ENCODE results near the gene NOTUM. TPM values are rescaled to one million over a fixed set of nuclear protein-coding genes. Genes with fewer than 3 reads are reported as not detected.

NOTUM gene
- total and polyA plus RNA-seq, 2 experiments from 2014 or later: 4.2 to 7.4 TPM

DNA sequence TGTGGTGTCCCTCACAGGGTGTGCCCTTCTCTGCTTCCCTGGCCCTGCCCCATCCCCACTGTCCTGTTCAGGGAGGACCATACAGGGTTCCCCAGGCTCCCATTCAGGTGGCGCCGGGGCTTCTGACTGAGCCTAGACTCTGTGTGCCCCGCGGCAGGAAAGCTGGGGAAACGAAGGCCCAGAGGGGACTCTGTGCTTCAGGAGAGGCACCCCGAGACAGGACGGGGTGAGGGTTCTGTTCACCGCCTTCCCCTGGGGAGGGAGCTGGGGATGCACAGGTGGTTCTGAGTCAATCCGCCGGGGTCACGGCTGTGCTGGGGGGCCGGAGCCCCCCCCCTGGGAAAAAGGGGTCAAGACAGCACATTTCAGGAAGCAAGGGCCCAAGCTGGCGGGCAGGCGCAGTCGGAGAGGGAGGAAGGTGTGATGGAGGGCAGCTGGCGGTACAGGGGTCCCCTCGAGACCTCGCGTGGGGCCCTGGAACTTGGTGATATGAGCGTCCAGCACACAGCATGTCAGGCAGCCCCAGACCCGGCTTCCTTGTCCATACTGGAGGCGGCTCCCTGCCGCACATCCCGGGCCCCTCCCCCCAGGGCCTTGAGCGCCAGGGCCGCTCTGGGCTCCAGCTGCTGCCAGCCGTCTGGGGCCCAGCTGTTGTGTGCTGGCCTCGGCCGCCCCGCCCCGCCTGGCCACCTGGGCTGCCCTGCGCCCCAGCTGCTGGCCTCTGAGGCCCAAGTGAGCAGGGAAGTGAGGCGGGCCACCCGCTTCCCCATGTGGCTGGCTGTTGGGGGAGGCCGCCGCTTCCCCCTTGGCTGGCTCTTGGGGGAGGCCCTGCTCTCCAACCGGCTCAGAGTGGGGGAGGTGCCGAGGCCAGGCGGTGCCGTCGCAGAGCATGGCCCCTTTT, 5.6 kb upstream of the NOTUM start:
- H3K36me3 ChIP-seq: no peaks in the 10 kb centered on the region
- TF ChIP-seq, protein P1, sequence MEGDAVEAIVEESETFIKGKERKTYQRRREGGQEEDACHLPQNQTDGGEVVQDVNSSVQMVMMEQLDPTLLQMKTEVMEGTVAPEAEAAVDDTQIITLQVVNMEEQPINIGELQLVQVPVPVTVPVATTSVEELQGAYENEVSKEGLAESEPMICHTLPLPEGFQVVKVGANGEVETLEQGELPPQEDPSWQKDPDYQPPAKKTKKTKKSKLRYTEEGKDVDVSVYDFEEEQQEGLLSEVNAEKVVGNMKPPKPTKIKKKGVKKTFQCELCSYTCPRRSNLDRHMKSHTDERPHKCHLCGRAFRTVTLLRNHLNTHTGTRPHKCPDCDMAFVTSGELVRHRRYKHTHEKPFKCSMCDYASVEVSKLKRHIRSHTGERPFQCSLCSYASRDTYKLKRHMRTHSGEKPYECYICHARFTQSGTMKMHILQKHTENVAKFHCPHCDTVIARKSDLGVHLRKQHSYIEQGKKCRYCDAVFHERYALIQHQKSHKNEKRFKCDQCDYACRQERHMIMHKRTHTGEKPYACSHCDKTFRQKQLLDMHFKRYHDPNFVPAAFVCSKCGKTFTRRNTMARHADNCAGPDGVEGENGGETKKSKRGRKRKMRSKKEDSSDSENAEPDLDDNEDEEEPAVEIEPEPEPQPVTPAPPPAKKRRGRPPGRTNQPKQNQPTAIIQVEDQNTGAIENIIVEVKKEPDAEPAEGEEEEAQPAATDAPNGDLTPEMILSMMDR (IDR thresholded peaks at IDR 0.05; ENCODE audit: low read depth, low read length): no peak
- no peak overlapping the region for H3K4me3 ChIP-seq
- peak; percentile 41 to 79 for DNase-seq (ENCODE audit: low read depth in 1 of 2, low spot score in 1 of 2)
- peaks cover 17% of the 10 kb centered on the region for H3K4me1 ChIP-seq (ENCODE audit: low read depth)
- peaks cover 27% of the 10 kb centered on the region for H3K27me3 ChIP-seq
- no peak overlapping the region for H3K27ac ChIP-seq
- no peaks in the 10 kb centered on the region for H3K9me3 ChIP-seq (ENCODE audit: low read depth)

DNA sequence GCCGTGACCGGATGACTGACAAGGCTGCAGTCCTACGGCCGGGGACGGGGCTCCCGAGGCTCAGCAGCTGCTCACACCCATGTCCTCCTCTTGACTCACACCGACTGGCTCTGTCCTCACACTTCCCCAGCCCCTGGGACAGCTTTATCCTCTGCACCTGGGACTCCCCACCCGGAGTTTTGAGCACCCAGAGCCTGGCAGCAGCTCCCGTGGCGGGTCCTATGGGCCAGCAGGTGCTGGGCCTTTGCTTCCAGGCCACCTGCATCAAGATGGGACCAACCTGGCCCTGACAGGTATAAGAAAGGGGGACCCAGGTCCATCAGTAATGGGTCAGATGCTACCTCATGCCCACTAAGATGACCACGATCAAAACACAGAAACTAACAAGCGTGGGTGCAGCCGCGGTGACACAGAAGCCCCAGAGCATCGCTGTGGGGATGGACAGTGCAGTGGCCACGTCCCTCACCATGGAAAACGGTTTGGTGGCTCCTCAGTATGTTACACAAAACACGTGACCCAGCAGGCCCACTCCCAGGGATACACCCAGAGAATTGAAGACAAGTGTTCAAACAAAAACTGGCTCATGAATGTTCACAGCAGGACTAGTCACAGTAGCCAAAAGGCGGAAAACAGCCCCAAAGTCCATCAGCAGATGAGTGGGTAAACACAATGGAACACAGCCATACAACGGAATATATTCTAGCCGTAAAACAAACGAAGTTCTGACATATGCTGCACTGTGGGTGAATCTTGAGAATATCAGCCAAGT, 3.3 kb upstream of the NOTUM start:
- Histone ChIP-seq H3K27me3 (peaks cover 51% of the 10 kb centered on the region), H3K27ac (no peak overlapping the region), H3K4me3 (no peak overlapping the region), H3K4me1 (ENCODE audit: low read depth) (peaks cover 17% of the 10 kb centered on the region), H3K36me3 (no peaks in the 10 kb centered on the region), H3K9me3 (ENCODE audit: low read depth) (no peaks in the 10 kb centered on the region)
- TF ChIP-seq, protein P1 (IDR thresholded peaks at IDR 0.05; ENCODE audit: low read depth, low read length): no peak
- no peak for DNase-seq (ENCODE audit: low read depth in 1 of 2, low spot score in 1 of 2)

DNA sequence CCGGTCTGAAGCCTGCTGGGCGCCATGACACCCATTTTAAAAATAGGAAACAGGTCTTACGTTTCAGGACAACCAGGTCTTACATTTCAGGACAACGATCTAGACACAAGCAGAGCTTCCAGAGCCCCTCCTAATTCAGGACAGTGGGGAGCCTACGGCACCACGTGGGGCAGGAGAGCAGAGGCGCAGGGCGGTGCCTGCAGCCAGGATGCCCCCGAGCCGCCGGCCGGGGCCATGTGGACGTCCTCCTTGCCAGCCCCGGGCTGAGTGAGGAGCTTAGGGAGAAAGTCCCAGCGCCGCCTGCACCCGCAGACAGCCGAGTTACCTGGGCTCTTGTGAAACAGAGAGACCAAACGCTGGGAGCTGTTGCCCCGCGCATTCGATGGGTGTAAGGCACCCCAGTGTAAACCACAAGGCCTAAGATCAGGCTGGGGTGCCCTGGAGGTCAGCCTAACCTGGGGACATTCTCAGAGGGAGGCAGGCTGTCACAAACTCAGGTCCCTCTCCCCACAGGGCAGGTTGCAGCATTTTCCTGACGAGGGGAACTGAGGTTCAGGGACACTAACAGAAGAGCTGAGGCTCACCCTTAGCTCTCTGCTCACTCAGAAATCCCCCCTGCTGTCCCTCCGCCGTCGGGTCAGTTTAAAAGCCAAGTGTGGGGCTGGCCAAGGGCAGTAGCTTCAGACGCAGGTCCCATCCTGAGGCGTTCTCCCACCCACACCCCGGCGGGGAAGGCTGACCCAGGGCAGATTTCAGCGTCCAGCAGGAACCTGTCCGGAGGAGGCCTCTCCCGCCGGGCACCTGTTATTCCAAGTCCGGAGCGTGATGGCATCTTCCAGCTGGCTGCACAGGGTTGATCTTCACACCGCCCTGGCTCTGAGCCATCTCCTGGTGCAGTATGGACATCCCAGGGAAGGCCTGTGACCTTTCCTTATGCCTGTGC, 1.8 kb upstream of the NOTUM start:
- TF ChIP-seq, protein P1 (IDR thresholded peaks at IDR 0.05; ENCODE audit: low read depth, low read length): no peak
- Histone ChIP-seq H3K36me3 (no peaks in the 10 kb centered on the region), H3K9me3 (ENCODE audit: low read depth) (no peaks in the 10 kb centered on the region), H3K4me1 (ENCODE audit: low read depth) (peaks cover 11% of the 10 kb centered on the region), H3K4me3 (no peak overlapping the region), H3K27ac (no peak overlapping the region), H3K27me3 (peaks cover 63% of the 10 kb centered on the region)
- DNase-seq (ENCODE audit: low read depth in 1 of 2, low spot score in 1 of 2): no peak

DNA sequence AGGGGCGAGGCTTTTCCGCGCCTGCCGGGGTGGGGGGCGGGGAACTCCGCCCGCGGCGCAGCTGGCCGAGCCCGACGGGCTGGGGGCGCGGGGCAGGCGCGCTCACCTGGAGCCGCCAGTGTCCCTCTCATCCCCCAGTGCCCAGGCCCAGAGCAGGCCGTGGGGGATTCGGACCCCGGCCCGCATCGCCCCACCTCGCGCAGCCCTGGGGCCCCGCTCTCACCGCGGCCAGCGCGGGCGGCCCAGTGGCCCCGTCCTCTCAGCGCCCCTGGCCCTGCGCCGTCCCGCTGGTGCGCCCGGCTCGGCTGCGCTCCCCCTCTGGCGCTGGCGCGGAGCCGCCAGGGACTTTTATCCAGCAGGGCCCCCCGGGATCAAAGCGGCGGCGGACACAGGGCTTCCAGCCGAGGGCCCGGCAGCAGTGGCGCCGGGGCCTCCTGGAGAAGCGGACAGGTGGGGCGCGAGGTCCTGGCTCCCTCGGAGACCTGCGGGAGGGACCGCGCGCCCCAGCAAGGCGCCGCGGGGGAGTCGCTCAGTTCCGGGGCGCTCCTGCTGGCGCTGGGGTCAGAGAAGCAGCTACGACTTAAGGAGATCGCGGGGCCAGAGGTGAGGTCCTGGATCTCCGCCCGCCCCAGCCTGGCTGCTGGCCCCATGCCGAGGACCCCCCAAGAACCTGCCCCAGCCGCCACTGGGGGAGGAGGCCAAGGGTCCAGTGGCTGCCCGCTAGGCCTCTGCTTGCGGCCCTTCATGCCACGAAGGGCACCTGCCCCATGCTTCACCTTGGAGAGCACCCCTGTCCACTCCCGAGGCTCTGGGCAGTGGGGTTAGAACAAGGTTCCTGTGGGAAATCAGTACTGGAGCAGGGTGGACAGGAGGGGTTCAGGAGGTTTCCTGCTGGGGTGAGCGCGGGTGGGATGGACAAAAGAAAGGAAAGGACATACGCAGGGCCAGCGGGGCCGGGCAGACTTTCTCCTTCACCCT, 823 bp upstream of the NOTUM start:
- no peaks in the 10 kb centered on the region for H3K9me3 ChIP-seq (ENCODE audit: low read depth)
- H3K27ac ChIP-seq: no peak overlapping the region
- H3K36me3 ChIP-seq: no peaks in the 10 kb centered on the region
- peaks cover 1% of the 10 kb centered on the region for H3K4me1 ChIP-seq (ENCODE audit: low read depth)
- TF ChIP-seq, protein P1 (IDR thresholded peaks at IDR 0.05; ENCODE audit: low read depth, low read length): no peak
- H3K4me3 ChIP-seq: no peak overlapping the region
- H3K27me3 ChIP-seq: peaks cover 63% of the 10 kb centered on the region
- DNase-seq (ENCODE audit: low read depth in 1 of 2, low spot score in 1 of 2): no peak

Data from cardiac muscle cell (in vitro differentiated cells and primary cell).